Inflammatory macrophage treated with lipopolysaccharide for 4 hours (primary cell): ENCODE data around the gene GIN1.
"Not testable (repeated sequence)": the region's sequence is repeated elsewhere in the genome, so short reads cannot be mapped to it uniquely, and the experiment has no call there.

Source experiments
- DNase-seq: peaks from one replicate; pipeline ENCODE4 v3.0.0-alpha.2; 2020

The GIN1 gene, protein sequence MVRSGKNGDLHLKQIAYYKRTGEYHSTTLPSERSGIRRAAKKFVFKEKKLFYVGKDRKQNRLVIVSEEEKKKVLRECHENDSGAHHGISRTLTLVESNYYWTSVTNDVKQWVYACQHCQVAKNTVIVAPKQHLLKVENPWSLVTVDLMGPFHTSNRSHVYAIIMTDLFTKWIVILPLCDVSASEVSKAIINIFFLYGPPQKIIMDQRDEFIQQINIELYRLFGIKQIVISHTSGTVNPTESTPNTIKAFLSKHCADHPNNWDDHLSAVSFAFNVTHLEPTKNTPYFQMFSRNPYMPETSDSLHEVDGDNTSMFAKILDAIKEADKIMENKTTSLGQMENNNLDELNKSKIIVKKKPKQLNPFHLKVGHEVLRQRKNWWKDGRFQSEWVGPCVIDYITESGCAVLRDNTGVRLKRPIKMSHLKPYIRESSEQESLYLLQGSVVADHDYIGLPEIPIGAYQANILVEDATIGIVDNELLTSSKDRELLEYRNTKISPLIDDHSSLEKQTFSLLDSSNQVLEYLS

DNA sequence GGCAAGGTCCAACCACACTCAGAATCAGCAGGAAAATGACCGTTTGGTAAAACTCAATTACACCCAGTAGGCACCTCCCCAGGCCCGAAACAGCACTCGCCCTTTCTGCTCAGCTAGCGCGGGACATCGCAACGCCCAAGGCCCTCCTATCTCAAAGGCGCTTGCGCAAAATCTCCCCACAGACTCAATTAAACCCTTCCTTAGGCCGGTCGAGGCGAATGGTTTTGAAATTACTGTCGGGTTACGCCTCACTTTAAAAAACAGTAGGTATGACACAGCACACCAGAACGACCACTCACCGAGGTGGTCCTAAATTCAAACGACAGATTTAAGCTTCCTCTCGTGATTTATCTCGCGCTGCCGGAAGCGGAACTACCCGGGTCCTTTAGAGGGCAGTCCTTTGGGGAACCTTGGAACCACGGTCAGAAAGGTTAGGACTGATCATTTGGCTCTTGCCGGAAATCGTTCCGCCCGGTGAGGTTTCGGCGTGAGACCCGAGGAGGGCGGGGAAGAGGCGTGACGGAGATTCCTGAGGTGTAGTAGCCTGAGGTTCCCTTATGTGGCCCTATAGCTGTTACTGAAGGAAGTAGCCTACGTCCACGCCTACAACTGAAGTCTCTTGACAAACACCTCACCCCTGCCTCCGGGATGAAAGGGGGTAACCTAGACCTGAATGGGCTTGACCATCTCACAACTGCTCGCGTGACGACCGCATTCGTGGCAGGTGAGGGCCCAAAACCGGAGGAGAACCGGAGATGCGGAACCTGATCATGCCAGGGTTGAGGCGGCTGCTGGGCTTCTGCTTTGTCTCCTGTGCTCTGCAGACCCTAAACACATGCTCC lies at the start of gene GIN1, which contains the start of gene PPIP5K2:
TSS of gene GIN1 (minus strand) at position 374 of the 842 bp plus-strand sequence. CDS start 11,431 bp downstream, outside the sequence.
TSS of gene PPIP5K2 (plus strand) at position 537 of the 842 bp plus-strand sequence. CDS start 9,289 bp downstream, outside the sequence.
- DNase-seq, result peak; percentile 98

DNA sequence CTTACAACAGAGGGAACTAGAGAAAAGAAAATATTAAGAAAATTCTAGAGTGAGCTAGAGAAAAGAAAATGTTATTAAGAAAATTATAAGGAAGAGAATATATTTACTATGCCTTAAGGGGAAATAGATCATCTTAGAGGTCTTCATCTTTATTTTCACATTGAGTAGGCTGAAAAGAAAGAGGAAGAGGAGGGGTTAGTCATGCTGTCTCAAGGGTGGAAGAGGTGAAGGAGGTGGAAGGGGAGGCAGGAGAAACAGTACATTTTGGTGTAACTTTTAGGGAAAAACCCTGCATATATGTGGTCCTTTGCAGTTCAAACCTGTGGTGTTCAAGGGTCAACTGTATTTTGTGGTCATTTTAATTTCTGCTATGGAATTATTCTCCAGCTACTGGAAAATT lies 46.8 kb upstream of the GIN1 start:
- DNase-seq, result peak; percentile 72

- DNase-seq, result no peak
Observed at GRCh38 chr5:103151156-103151555, 31.2 kb upstream of the GIN1 start.

GRCh38 chr5:103148213-103148612 lies 28.3 kb upstream of the GIN1 start:
- DNase-seq, result no peak

GRCh38 chr5:103145196-103145595 lies 25.3 kb upstream of the GIN1 start:
- DNase-seq, result peak; percentile 29

GRCh38 chr5:103142132-103142531 lies 22.2 kb upstream of the GIN1 start:
- not testable (repeated sequence) for DNase-seq

- peak; percentile 74 for DNase-seq
Observed at GRCh38 chr5:103139264-103139865, 19.4 kb upstream of the GIN1 start.

DNA sequence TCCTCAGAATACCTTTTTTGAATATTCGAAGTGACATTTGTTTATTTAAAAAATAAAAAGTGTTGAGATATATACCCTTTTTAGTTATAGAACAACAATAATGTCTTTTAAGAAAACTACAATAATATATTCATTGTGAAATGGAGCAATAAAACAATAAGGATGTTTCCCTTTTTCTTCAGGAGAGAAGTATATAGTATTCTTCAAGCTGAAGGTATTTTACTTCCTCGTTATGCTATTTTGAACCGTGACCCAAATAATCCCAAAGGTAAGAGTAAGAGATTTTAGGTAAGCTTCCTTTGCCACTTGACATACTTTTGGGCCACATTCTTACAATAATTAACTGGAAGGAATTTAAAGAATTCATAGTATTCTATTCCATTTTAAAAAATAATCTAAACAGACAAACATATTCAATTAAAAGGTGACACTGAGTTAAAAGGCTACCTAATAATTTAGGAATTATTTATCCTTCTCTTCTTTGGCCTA lies 18.3 kb upstream of the GIN1 start:
- DNase-seq, result no peak

DNA sequence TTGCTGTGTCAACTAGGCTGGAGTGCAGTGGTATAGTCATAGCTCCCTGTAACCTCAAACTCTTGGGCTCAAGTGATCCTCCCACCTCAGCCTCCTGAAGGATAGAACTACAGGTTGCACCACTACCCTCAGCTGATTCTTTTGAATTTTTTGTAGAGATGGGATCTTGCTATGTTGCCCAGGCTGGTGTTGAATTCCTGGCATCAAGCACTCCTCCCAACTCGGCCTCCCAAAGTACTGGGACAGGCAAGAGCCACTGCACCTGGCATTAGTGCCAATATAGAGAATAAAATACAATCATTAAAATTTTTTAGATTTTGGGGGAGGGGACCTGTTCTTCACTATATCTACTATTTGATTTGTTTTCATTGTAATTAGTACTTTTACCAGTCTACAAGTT lies 15.5 kb upstream of the GIN1 start:
- no peak for DNase-seq

GRCh38 chr5:103133231-103133630 lies 13.3 kb upstream of the GIN1 start:
- no peak for DNase-seq

- no peak for DNase-seq
Observed at GRCh38 chr5:103132684-103133083, 12.7 kb upstream of the GIN1 start.

GRCh38 chr5:103128202-103128601 lies 8.3 kb upstream of the GIN1 start:
- DNase-seq, result no peak

DNA sequence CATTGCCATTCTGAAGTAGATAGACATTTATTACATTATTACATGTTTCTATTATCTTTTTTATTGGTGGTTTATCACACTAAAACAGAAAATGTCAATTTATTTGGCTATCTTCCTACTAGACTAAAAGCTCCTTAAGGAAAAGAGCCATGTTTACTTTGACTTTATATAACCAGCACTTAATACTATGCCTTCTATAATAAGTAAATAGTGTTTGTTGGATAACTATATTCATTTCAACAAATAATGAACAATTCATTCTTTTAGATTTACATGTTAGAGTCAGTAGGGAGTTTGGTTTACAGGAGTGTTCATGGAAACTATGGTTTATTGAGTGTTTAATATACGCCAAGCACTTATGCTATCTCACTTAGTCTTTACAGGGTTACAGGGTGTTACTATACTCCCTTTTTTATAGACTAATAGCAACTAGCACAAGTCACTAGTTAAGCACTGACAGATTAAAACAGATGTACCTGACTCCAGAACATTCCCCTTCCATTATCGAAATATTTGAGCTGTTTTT lies 7.4 kb upstream of the GIN1 start:
- DNase-seq, result no peak

DNA sequence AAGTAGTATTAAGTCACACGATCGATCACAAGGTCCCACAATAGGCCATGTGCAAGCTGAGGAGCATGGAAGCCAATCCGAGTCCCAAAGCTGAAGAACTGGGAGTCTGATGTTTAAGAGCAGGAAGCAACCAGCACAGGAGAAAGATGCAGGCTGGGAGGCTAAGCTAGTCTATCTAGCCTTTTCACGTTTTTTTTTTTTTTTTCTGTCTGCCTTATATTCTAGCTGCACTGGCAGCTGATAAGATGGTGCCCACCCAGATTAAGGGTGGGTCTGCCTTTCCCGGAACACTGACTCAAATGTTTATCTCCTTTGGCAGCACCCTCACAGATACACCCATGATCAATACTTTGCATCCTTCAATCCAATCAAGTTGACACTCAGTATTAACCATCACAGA lies 6.6 kb upstream of the GIN1 start:
- no peak for DNase-seq

DNA sequence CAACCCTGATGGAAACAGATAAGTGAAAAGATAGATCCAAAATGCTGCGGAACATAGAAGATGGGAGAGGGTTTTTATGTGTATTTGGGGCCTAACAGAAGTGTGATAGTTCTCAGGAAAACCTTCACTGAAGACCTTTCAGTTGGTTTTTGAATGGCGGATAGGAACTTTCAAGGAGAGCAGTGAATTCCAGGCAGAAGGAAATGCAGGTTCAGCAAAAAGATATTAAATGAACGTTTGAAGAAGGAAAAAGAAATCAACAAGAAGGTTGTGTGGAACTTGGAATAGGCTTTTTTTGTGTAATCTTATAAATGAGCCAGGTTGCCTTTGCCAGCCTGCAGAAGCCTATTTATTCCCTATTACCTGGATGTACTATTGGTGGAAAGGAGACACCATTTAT lies 2.3 kb upstream of the GIN1 start:
- no peak for DNase-seq

DNA sequence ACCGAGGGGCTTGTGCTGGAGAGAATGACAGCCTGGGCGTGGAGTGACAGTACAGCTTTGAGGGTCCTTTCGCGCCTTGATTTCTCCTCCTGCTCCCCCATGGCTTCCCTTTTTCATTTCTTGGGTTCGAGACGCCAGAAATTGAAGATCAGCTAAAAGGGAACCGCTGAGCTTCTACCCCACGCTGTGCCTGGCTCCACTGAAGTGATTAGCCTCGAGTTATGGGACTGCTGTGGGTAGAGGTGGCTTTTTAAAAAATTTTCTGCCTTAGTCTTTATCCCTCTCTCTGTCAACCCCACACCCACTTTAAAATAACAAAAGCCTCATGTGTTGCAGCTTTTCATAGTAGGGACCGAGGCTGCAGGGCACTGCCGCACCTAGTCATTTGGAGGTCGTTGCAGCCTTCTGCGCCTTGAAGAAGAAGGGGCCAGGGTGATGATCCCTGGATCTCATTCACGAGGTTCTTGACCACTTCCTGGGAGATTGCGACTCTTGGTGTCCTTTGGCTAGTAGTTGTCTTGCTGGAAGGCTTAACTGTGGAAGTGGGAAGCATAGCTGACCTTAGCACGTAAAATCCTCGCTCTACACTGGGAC lies 766 bp upstream of the GIN1 start:
- peak; percentile 45 for DNase-seq

- DNase-seq, result peak; percentile 12
Observed at GRCh38 chr5:103119070-103119764, 721 bp downstream of the GIN1 start.

DNA sequence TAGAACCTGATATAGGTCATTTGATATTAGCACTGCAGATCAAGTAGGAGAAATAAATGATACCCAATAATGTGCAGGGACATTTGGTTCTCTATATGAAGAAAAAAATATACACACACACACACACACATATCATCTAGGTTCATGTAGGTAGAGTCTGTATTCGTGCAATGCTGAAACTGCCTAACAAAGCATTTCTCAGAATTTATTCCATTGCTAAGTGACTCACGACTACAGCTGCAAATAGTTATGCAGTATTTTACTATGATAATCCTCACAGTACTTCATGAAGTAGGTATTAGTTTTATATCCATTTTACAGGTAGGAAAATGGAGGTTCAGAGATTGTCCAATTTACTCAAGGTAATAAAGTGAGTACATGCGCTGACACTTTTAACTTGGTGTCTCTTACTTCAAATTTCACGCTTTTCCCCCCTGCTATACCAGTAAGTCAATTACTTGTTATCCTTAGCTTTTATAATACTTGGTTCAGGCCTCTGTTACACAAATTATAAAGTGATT lies 2.4 kb downstream of the GIN1 start:
- DNase-seq, result no peak

DNA sequence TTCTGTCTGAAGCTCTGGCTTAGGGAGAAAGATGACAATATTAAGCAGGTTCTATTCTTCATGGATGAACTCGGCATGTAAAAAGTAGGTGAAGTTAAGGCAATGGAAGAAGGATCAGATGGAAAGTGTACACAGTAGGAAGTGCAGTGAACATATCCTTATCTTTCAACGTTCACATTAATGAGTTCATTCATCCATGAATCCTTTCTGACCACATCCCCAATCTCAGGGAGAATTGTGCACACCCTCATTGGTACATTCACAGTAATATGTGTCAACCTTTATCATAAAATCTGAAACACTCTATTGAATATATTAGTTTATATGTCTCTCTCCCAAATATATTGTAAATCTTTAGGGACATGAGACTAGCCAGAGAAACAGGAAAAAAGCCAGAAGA lies 5.5 kb downstream of the GIN1 start:
- DNase-seq, result no peak

DNA sequence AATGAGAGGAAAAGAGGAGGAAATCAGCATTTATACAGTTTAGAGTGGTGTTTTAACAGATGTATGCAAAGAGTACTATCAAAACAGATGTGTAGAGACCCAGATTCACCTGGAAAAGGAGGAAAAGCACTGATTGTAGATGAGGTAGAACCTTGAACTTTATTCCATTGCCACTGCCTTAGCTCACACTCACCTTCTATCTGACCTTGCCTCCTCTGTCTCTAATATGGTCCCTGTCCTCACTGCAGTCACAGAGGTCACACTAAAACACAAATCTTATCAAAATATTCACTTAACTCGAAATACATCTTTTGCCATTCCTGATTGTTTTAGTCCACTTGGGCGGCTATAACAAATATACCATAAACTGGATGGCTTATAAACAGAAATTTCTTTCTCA lies 7.0 kb downstream of the GIN1 start:
- DNase-seq, result no peak

DNA sequence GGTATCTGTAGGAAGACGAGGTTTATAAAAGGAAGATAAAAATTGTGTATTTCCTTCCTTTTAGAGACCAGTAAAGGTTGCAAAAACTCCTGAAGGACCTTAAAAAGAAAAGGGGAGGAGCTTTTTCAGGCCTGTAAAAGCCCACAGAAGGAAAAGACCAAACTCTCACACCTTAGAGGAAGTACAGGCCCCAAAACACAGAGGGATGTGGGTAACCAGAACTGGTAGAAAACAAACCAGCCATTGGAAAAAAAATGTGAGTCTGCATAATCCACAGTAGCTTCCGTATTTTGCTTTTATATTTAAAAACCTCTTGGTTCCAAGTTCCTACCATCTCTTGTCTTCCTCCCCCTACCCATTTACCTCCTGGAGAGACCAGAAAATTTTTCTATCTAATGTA lies 8.5 kb downstream of the GIN1 start:
- peak; percentile 4 for DNase-seq
